GOT3 (cell line): ENCODE data around the gene CNTROB.

Experiments
- DNase-seq: peaks from one replicate; lab custom pipeline; 2025; ENCODE audit warnings: mixed read lengths; lab: John Stamatoyannopoulos, UW

Gene CNTROB

GRCh38 chr17:7903154-7904103, 28.6 kb upstream of the CNTROB start:
- DNase-seq: no peak

GRCh38 chr17:7909089-7909488, 22.9 kb upstream of the CNTROB start:
- DNase-seq: no peak

- no peak for DNase-seq
These were observed 21.7 kb upstream of the CNTROB start for GRCh38 chr17:7910281-7910680.

GRCh38 chr17:7910711-7911110, 21.3 kb upstream of the CNTROB start:
- no peak for DNase-seq

GRCh38 chr17:7911116-7911515, 20.9 kb upstream of the CNTROB start:
- no peak for DNase-seq

GRCh38 chr17:7912927-7913524, 19.0 kb upstream of the CNTROB start:
- DNase-seq: no peak

- DNase-seq: no peak
These were observed 16.8 kb upstream of the CNTROB start for GRCh38 chr17:7915179-7915610.

- DNase-seq: peak; percentile 50
These were observed 16.2 kb upstream of the CNTROB start, which contains the start of gene RNF227 for GRCh38 chr17:7915611-7916384. Gene RNF227 (minus strand): TSS chr17:7916289. CDS start chr17:7916195, 94 bp downstream.

- no peak for DNase-seq
These were observed 15.7 kb upstream of the CNTROB start for GRCh38 chr17:7916385-7916682.

- DNase-seq: no peak
These were observed 15.2 kb upstream of the CNTROB start for GRCh38 chr17:7916808-7917207.

GRCh38 chr17:7922269-7922844, 9.6 kb upstream of the CNTROB start:
- DNase-seq: no peak

- DNase-seq: peak; percentile 23
These were observed 9.0 kb upstream of the CNTROB start for GRCh38 chr17:7922845-7923628.

GRCh38 chr17:7927596-7927995, 4.4 kb upstream of the CNTROB start:
- no peak for DNase-seq

- DNase-seq: no peak
These were observed 2.6 kb upstream of the CNTROB start, which contains the start of gene KCNAB3 for GRCh38 chr17:7929158-7930023. Gene KCNAB3 (minus strand): TSS chr17:7929856. CDS start chr17:7929435, 421 bp downstream.

GRCh38 chr17:7930841-7931631, 970 bp upstream of the CNTROB start:
- DNase-seq: no peak

- DNase-seq: no peak
These were observed 481 bp downstream of the CNTROB start for GRCh38 chr17:7932483-7932891.

- peak; percentile 16 for DNase-seq
These were observed 943 bp downstream of the CNTROB start for GRCh38 chr17:7932949-7933348.

GRCh38 chr17:7935859-7936258, 3.9 kb downstream of the CNTROB start:
- DNase-seq: no peak

- no peak for DNase-seq
These were observed 8.0 kb downstream of the CNTROB start for GRCh38 chr17:7940034-7940433.
